Smooth muscle cell (in vitro differentiated cells): ENCODE data around the gene UNC5C. TPM values are rescaled to one million over a fixed set of nuclear protein-coding genes. Genes with fewer than 3 reads are reported as not detected.

Source experiments
- DNase-seq: peaks from one replicate; lab custom pipeline; 2025; ENCODE audit not compliant: unreplicated experiment; lab: John Stamatoyannopoulos, UW
- H2AFZ ChIP-seq: fragments of 200-600 bp; sonication (generic); 2 replicates; pipeline ENCODE4 v1.6.0; 2016; ENCODE audit warnings: antibody characterized with exemption, low read depth, mild to moderate bottlenecking
- H3F3A ChIP-seq: fragments of 200-600 bp; sonication (generic); 2 replicates; pipeline ENCODE4 v1.6.0; 2017; ENCODE audit warnings: antibody characterized with exemption, low read depth
- H3K27ac ChIP-seq: fragments of 200-600 bp; sonication (generic); 2 replicates; pipeline ENCODE4 v1.5.1; 2016; ENCODE audit warnings: low read depth, mild to moderate bottlenecking
- H3K27me3 ChIP-seq: fragments of 200-600 bp; sonication (generic); 2 replicates; pipeline ENCODE4 v1.6.1; 2016; ENCODE audit warnings: low read depth, mild to moderate bottlenecking
- H3K36me3 ChIP-seq: fragments of 200-600 bp; sonication (generic); 2 replicates; pipeline ENCODE4 v1.5.1; 2016; ENCODE audit warnings: low read depth
- H3K4me1 ChIP-seq: fragments of 200-600 bp; sonication (generic); 2 replicates; pipeline ENCODE4 v1.5.1; 2016; ENCODE audit warnings: low read depth
- H3K4me2 ChIP-seq: fragments of 200-600 bp; sonication (generic); 2 replicates; pipeline ENCODE4 v1.6.0; 2016; ENCODE audit warnings: mild to moderate bottlenecking
- H3K4me3 ChIP-seq: fragments of 200-600 bp; sonication (generic); 2 replicates; pipeline ENCODE4 v1.5.1; 2016; ENCODE audit warnings: mild to moderate bottlenecking
- H3K79me2 ChIP-seq: fragments of 200-600 bp; sonication (generic); 2 replicates; pipeline ENCODE4 v1.6.0; 2016; ENCODE audit warnings: low read depth, mild to moderate bottlenecking
- H3K9ac ChIP-seq: fragments of 200-600 bp; sonication (generic); 2 replicates; pipeline ENCODE4 v1.6.0; 2016; ENCODE audit warnings: low read depth
- H3K9me3 ChIP-seq: fragments of 200-600 bp; sonication (generic); replicated peaks from 2 replicates; pipeline ENCODE4 v1.5.1; 2016; ENCODE audit warnings: low read depth
- H4K20me1 ChIP-seq: fragments of 200-600 bp; sonication (generic); 2 replicates; pipeline ENCODE4 v1.6.0; 2016; ENCODE audit warnings: low read depth
- WGBS: methylation state at CpG from one replicate; pipeline ENCODE4 v1.1.7; 2016; ENCODE audit warnings: low lambda C conversion rate; 5-methylcytosine and 5-hydroxymethylcytosine counted together
- polyA plus RNA-seq: library from polyadenylated mRNA; unstranded; fragments of >200 nt; fragmentation: Nextera tagmentation; extraction: Ambion mirVana; gene quantifications from 2 replicates; pipeline ENCODE4 v1.2.1, GENCODE V29; 2016
- total RNA-seq: library from RNA; depleted of rRNA; stranded (reverse); fragments of >200 nt; gene quantifications from 2 replicates; pipeline ENCODE4 v1.2.3, GENCODE V29; 2014
- TF ChIP-seq, protein P1 (sequence below): fragments of 200-600 bp; sonication (generic); IDR thresholded peaks from 2 replicates; pipeline ENCODE4 v1.5.1; 2017; ENCODE audit warnings: borderline replicate concordance, mild to moderate bottlenecking, antibody characterized with exemption; ENCODE audit not compliant: insufficient read depth, poor library complexity, severe bottlenecking

The UNC5C gene
- total and polyA plus RNA-seq, 2 experiments from 2014 or later, result 2.0 to 15.6 TPM

DNA sequence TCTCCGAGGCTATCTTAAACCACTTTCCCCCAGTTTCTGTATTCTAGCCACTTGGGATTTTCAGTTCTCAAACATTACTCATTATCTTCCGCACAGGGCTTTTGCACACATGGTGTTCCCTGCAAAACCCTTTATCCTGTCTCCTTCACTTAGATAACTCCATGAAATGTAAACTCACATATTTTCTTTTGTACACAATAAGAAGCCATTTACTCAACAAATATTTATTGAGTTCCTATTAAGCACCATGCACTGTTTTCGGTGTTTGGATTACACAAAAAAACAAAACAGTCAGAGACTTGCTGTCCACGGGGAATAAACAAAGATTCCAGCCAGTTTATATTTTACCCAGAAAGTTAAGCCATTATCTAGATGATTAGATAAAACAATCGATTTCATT is 42.5 kb upstream of the UNC5C start:
- H3F3A ChIP-seq, result no peaks in the 10 kb centered on the region
- no peak overlapping the region for H2AFZ ChIP-seq
- H3K4me3 ChIP-seq, result no peak overlapping the region
- H3K27ac ChIP-seq, result no peak overlapping the region
- 49% methylated on average over 5 of the region's 5 CpGs for WGBS
- no peaks in the 10 kb centered on the region for H3K9me3 ChIP-seq
- H3K79me2 ChIP-seq, result no peaks in the 10 kb centered on the region
- TF ChIP-seq, protein P1, sequence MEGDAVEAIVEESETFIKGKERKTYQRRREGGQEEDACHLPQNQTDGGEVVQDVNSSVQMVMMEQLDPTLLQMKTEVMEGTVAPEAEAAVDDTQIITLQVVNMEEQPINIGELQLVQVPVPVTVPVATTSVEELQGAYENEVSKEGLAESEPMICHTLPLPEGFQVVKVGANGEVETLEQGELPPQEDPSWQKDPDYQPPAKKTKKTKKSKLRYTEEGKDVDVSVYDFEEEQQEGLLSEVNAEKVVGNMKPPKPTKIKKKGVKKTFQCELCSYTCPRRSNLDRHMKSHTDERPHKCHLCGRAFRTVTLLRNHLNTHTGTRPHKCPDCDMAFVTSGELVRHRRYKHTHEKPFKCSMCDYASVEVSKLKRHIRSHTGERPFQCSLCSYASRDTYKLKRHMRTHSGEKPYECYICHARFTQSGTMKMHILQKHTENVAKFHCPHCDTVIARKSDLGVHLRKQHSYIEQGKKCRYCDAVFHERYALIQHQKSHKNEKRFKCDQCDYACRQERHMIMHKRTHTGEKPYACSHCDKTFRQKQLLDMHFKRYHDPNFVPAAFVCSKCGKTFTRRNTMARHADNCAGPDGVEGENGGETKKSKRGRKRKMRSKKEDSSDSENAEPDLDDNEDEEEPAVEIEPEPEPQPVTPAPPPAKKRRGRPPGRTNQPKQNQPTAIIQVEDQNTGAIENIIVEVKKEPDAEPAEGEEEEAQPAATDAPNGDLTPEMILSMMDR, result no peak
- H3K36me3 ChIP-seq, result no peaks in the 10 kb centered on the region
- H3K27me3 ChIP-seq, result no peaks in the 10 kb centered on the region
- H3K9ac ChIP-seq, result no peak overlapping the region
- no peaks in the 10 kb centered on the region for H3K4me1 ChIP-seq
- no peak for DNase-seq
- no peaks in the 10 kb centered on the region for H4K20me1 ChIP-seq
- H3K4me2 ChIP-seq, result no peak overlapping the region

DNA sequence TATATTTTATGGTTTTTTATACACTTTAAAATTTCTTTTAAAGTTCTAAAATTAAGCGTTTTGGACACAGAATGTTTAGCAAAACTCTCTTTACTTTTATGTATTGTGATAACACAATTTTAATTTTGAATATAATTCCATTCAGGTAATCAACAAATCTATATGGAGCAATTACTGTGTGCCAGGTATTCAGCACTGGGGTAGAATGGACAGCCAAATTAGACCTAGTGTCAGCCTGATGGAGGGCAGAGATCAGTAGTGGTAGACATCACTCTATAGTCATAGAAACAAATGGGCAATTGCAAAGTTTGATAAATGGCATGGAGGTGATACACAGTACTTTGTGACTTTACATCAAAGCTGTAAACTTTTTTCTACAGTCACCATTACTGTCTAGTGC is 41.8 kb upstream of the UNC5C start:
- 88% methylated on average over 1 of the region's 1 CpG for WGBS

DNA sequence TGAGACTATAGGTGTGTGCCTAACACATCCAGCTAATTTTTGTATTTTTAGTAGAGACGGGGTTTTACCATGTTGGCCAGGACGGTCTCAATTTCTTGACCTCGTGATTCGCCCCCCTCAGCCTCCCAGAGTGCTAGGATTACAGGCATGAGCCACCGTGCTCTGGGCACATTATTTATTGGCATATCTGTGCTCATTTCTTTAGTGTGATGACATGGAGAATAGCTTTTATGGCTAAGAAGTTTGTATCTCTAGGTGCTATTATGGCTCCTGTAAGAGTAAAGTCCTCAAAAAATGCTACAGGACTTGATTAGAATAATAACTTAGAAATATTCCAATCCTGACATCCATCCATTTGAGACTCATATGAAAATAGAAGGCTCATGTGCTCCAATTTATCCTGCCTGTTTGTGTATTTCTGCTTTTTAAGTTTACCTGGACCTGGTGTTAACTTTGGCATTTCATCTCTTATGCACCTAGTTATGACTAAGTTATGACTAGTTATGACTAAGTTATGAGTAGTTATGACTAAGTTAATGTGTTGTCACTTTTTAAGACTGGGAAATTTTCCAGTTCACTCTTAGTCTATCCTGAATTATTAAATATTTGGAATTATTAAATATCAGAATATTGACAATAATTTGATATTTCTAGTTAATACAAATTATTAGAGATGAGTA is 36.4 kb upstream of the UNC5C start:
- no peaks in the 10 kb centered on the region for H4K20me1 ChIP-seq
- no peak for DNase-seq
- H3K36me3 ChIP-seq, result no peaks in the 10 kb centered on the region
- TF ChIP-seq, protein P1, result no peak
- WGBS, result 74% methylated on average over 5 of the region's 5 CpGs
- no peaks in the 10 kb centered on the region for H3K9me3 ChIP-seq
- H3K27me3 ChIP-seq, result no peaks in the 10 kb centered on the region
- no peak overlapping the region for H3K4me3 ChIP-seq
- H3K27ac ChIP-seq, result no peak overlapping the region
- no peaks in the 10 kb centered on the region for H3F3A ChIP-seq
- H3K79me2 ChIP-seq, result no peaks in the 10 kb centered on the region
- no peaks in the 10 kb centered on the region for H3K4me1 ChIP-seq
- H3K9ac ChIP-seq, result no peak overlapping the region
- H3K4me2 ChIP-seq, result no peak overlapping the region
- no peak overlapping the region for H2AFZ ChIP-seq

More for the DNA sequence above, 41.8 kb upstream of the UNC5C start:
- no peak overlapping the region for H3K27ac ChIP-seq
- H4K20me1 ChIP-seq, result no peaks in the 10 kb centered on the region
- no peaks in the 10 kb centered on the region for H3F3A ChIP-seq
- H3K4me3 ChIP-seq, result no peak overlapping the region
- no peak overlapping the region for H2AFZ ChIP-seq
- H3K79me2 ChIP-seq, result no peaks in the 10 kb centered on the region
- TF ChIP-seq, protein P1, result no peak
- no peak overlapping the region for H3K4me2 ChIP-seq
- no peak for DNase-seq
- H3K9ac ChIP-seq, result no peak overlapping the region
- no peaks in the 10 kb centered on the region for H3K9me3 ChIP-seq
- no peaks in the 10 kb centered on the region for H3K36me3 ChIP-seq
- no peaks in the 10 kb centered on the region for H3K4me1 ChIP-seq
- no peaks in the 10 kb centered on the region for H3K27me3 ChIP-seq

DNA sequence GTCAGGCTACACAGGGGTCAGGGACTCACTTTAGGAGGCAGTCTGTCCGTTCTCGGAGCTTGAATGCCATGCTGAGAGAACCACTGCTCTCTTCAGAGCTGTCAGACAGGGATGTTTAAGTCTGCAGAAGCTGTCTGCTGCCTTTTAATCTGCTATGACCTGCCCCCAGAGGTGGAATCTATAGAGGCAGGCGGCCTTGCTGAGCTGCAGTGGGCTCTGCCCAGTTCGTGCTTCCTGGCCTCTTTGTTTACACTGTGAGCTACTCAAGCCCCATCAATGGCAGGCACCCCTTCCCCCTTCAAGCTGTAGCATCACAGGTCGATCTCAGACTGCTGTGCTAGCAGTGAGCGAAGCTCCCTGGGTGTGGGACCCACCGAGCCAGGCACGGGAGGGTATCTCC is 31.5 kb upstream of the UNC5C start:
- Histone ChIP-seq H3K4me1 (no peaks in the 10 kb centered on the region), H3F3A (no peaks in the 10 kb centered on the region), H2AFZ (no peak overlapping the region), H4K20me1 (no peaks in the 10 kb centered on the region), H3K4me3 (no peak overlapping the region), H3K27me3 (no peaks in the 10 kb centered on the region), H3K4me2 (no peak overlapping the region), H3K36me3 (no peaks in the 10 kb centered on the region), H3K79me2 (no peaks in the 10 kb centered on the region), H3K9ac (no peak overlapping the region), H3K9me3 (peaks cover 2% of the 10 kb centered on the region), H3K27ac (no peak overlapping the region)
- TF ChIP-seq, protein P1, result no peak
- DNase-seq, result no peak
- WGBS, result 83% methylated on average over 8 of the region's 8 CpGs
